ENCODE measurements around the gene UBE2H.

Gene UBE2H

GRCh38 chr7:129793506-129794310 is 159.1 kb downstream of the UBE2H start:
- no peak overlapping the region for H3K4me3 ChIP-seq (ENCODE audit: low read depth, low read length)
- no peak for TF ChIP-seq CTCF (IDR thresholded peaks at IDR 0.05; ENCODE audit: insufficient read depth, low read depth, low read length, missing control alignments)
- no peak for DNase-seq (ENCODE audit: low read depth)

- DNase-seq (ENCODE audit: low read depth), result no peak
- no peak for TF ChIP-seq CTCF (IDR thresholded peaks at IDR 0.05; ENCODE audit: insufficient read depth, low read depth, low read length, missing control alignments)
- no peak overlapping the region for H3K4me3 ChIP-seq (ENCODE audit: low read depth, low read length)
Observed at GRCh38 chr7:129792721-129793120, 160.0 kb downstream of the UBE2H start.

GRCh38 chr7:129790136-129790535 is 162.6 kb downstream of the UBE2H start:
- TF ChIP-seq CTCF (IDR thresholded peaks at IDR 0.05; ENCODE audit: insufficient read depth, low read depth, low read length, missing control alignments), result no peak
- H3K4me3 ChIP-seq (ENCODE audit: low read depth, low read length), result no peak overlapping the region
- no peak for DNase-seq (ENCODE audit: low read depth)

- no peak for TF ChIP-seq CTCF (IDR thresholded peaks at IDR 0.05; ENCODE audit: insufficient read depth, low read depth, low read length, missing control alignments)
- no peak overlapping the region for H3K4me3 ChIP-seq (ENCODE audit: low read depth, low read length)
- DNase-seq (ENCODE audit: low read depth), result no peak
Observed at GRCh38 chr7:129789652-129790051, 163.1 kb downstream of the UBE2H start.

- DNase-seq (ENCODE audit: low read depth), result no peak
- H3K4me3 ChIP-seq (ENCODE audit: low read depth, low read length), result no peak overlapping the region
- no peak for TF ChIP-seq CTCF (IDR thresholded peaks at IDR 0.05; ENCODE audit: insufficient read depth, low read depth, low read length, missing control alignments)
Observed at GRCh38 chr7:129789000-129789399, 163.8 kb downstream of the UBE2H start.

GRCh38 chr7:129786825-129787563 is 165.8 kb downstream of the UBE2H start:
- TF ChIP-seq CTCF (IDR thresholded peaks at IDR 0.05; ENCODE audit: insufficient read depth, low read depth, low read length, missing control alignments), result no peak
- H3K4me3 ChIP-seq (ENCODE audit: low read depth, low read length), result no peak overlapping the region
- no peak for DNase-seq (ENCODE audit: low read depth)
